ENCODE results near the gene AMZ1.
A peak's percentile ranks its signal among the peaks of the same experiment; 100 is the strongest.
"Not testable (repeated sequence)": the region's sequence is repeated elsewhere in the genome, so short reads cannot be mapped to it uniquely, and the experiment has no call there.

Gene AMZ1

DNA sequence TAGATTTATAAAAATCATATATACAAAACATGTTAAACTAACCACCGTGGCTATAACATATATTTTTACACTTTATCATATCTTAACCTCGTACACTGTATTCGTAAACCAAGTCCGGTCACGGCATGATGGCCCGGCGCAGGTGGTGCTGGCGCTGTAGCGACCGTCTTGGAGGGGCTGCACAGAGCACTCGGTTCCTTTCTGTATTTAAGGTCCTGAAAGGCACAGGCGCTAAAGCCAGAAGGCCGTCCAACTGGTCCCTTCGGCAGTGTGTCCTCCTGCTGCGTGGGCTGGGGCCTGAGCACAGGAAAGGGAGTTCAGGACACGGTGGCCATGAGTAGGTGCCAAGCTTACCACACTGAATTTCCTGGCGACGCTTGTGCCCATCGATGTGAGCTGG, 33.8 kb downstream of the AMZ1 start:
- H3K27ac ChIP-seq (ENCODE audit: insufficient read depth in 1 of 2, low read depth in 1 of 2, low read length in 2 of 2, poor library complexity in 1 of 2, severe bottlenecking in 2 of 2), result no peak overlapping the region
- no peaks in the 10 kb centered on the region for H3K9me3 ChIP-seq (ENCODE audit: control extremely low read depth in 1 of 5, control insufficient read depth in 4 of 5, insufficient read depth in 2 of 5, low read depth in 1 of 5, low read length in 4 of 5)
- ChIA-PET POLR2A (no interaction called here), CTCF (interaction anchor here (1.0 to 23.9 kb wide), 6 partner anchors 3 to 135 kb away, joined by 3 to 441 read pairs (median 8); no protein-coding TSS in a partner anchor)
- no peak for DNase-seq
- H3K4me3 ChIP-seq (ENCODE audit: control insufficient read depth in 1 of 7, extremely low read depth in 1 of 7, insufficient read depth in 4 of 7, low read depth in 2 of 7, low read length in 6 of 7), result no peak overlapping the region
- 94% methylated on average over 19 of the region's 19 CpGs for WGBS (ENCODE audit: insufficient coverage)
- peaks cover 2 to 47% (median 24%) of the 10 kb centered on the region in 4 experiments for H3K36me3 ChIP-seq (ENCODE audit: control insufficient read depth in 4 of 4, insufficient read depth in 4 of 4, low read length in 3 of 4)
- no peaks in the 10 kb centered on the region for H3K27me3 ChIP-seq (replicated peaks in 2 of 5; ENCODE audit: control insufficient read depth in 4 of 5, insufficient read depth in 5 of 5, low read length in 4 of 5)
- H3K4me1 ChIP-seq (ENCODE audit: control extremely low read depth in 1 of 4, control insufficient read depth in 4 of 4, insufficient read depth in 4 of 4, low read length in 3 of 4), result peaks cover 0 to 55% (median 50%) of the 10 kb centered on the region in 4 experiments

GRCh38 chr7:2722591-2722990, 34.6 kb downstream of the AMZ1 start:
- ChIA-PET POLR2A (interaction anchor here (2.0 kb wide), 1 partner anchor 12 kb away, joined by 6 read pairs; no protein-coding TSS in a partner anchor), CTCF (interaction anchor here (1.0 to 23.9 kb wide), 5 partner anchors 3 to 134 kb away, joined by 3 to 441 read pairs (median 11); no protein-coding TSS in a partner anchor)
- Histone ChIP-seq H3K36me3 (ENCODE audit: control insufficient read depth in 4 of 4, insufficient read depth in 4 of 4, low read length in 3 of 4) (peaks cover 2 to 48% (median 24%) of the 10 kb centered on the region in 4 experiments), H3K9me3 (ENCODE audit: control extremely low read depth in 1 of 5, control insufficient read depth in 4 of 5, insufficient read depth in 2 of 5, low read depth in 1 of 5, low read length in 4 of 5) (no peaks in the 10 kb centered on the region), H3K27ac (ENCODE audit: insufficient read depth in 1 of 2, low read depth in 1 of 2, low read length in 2 of 2, poor library complexity in 1 of 2, severe bottlenecking in 2 of 2) (no peak overlapping the region), H3K27me3 (replicated peaks in 2 of 5; ENCODE audit: control insufficient read depth in 4 of 5, insufficient read depth in 5 of 5, low read length in 4 of 5) (no peaks in the 10 kb centered on the region), H3K4me1 (ENCODE audit: control extremely low read depth in 1 of 4, control insufficient read depth in 4 of 4, insufficient read depth in 4 of 4, low read length in 3 of 4) (peaks cover 0 to 47% (median 42%) of the 10 kb centered on the region in 4 experiments), H3K4me3 (ENCODE audit: control insufficient read depth in 1 of 7, extremely low read depth in 1 of 7, insufficient read depth in 4 of 7, low read depth in 2 of 7, low read length in 6 of 7) (no peak overlapping the region)
- no peak for DNase-seq
- WGBS (ENCODE audit: insufficient coverage), result 95% methylated on average over 2 of the region's 4 CpGs

DNA sequence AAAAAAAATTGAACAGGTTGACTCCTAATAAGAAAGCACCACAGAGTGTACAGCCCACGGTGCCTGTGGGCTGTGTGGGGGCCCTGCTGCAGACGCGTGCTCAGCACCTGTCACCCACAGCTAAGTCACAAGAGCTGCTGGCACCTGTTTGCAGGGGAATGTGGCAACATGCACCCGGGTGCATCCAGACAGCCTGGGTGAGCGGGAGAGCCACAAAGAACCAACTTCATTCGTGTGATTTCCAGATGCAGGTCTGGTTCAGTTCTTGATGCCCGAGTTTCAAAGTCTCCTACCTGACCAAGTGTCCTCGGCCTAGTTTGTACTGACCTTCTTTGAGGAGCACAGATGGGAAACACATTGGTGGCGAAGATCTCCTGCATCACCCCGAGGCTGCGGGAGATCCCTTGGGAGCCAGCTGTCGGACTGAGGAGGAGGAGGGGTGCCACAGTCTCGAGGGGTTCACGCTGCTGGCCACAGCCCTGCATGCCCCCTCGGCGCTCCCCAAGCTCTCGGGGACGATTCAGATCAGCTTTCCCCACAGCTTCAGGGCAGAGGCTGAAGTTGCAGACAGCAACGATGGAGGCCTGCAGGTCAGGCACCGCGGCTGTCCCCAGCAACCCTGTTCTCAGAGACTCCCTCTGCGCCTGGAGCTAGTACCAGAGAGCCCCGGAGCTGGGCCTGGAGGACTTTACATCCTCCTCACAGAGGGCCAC, 35.3 kb downstream of the AMZ1 start:
- no peaks in the 10 kb centered on the region for H3K9me3 ChIP-seq (ENCODE audit: control extremely low read depth in 1 of 5, control insufficient read depth in 4 of 5, insufficient read depth in 2 of 5, low read depth in 1 of 5, low read length in 4 of 5)
- H3K27me3 ChIP-seq (replicated peaks in 2 of 5; ENCODE audit: control insufficient read depth in 4 of 5, insufficient read depth in 5 of 5, low read length in 4 of 5), result no peaks in the 10 kb centered on the region
- peaks cover 0 to 44% (median 39%) of the 10 kb centered on the region in 4 experiments for H3K4me1 ChIP-seq (ENCODE audit: control extremely low read depth in 1 of 4, control insufficient read depth in 4 of 4, insufficient read depth in 4 of 4, low read length in 3 of 4)
- 95% methylated on average over 20 of the region's 23 CpGs for WGBS (ENCODE audit: insufficient coverage)
- H3K36me3 ChIP-seq (ENCODE audit: control insufficient read depth in 4 of 4, insufficient read depth in 4 of 4, low read length in 3 of 4), result peaks cover 2 to 48% (median 22%) of the 10 kb centered on the region in 4 experiments
- ChIA-PET CTCF (interaction anchor here (0.8 to 23.9 kb wide), 8 partner anchors 4 to 234 kb away, joined by 3 to 441 read pairs (median 4); no protein-coding TSS in a partner anchor), POLR2A (interaction anchor here (2.0 kb wide), 1 partner anchor 11 kb away, joined by 6 read pairs; no protein-coding TSS in a partner anchor)
- DNase-seq, result peak in 1 of 3 donors; percentile 26
- no peak overlapping the region for H3K4me3 ChIP-seq (ENCODE audit: control insufficient read depth in 1 of 7, extremely low read depth in 1 of 7, insufficient read depth in 4 of 7, low read depth in 2 of 7, low read length in 6 of 7)
- no peak overlapping the region for H3K27ac ChIP-seq (ENCODE audit: insufficient read depth in 1 of 2, low read depth in 1 of 2, low read length in 2 of 2, poor library complexity in 1 of 2, severe bottlenecking in 2 of 2)

DNA sequence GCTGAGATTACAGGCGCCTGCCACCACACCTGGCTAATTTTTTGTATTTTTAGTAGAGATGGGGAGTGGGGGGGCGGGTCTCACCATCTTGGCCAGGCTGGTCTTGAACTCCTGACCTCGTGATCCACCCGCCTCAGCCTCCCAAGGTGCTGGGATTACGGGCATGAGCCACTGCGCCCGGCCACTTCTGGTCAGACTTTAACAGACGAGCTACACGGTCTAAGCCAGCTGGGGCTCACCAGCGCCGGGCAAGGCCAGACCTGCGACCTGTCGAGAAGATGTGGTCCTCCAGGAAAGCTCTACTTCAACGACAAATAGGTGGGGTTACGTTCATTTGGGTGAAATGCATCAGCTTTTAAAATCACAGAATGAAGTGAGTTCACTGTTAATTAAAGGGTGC, 36.0 kb downstream of the AMZ1 start:
- POLR2A ChIA-PET, result interaction anchor here (2.0 kb wide), 1 partner anchor 10 kb away, joined by 6 read pairs; no protein-coding TSS in a partner anchor
- CTCF ChIA-PET, result interaction anchor here (0.8 to 23.9 kb wide), 9 partner anchors 5 to 233 kb away, joined by 3 to 441 read pairs (median 3); no protein-coding TSS in a partner anchor
- H3K27ac ChIP-seq (ENCODE audit: insufficient read depth in 1 of 2, low read depth in 1 of 2, low read length in 2 of 2, poor library complexity in 1 of 2, severe bottlenecking in 2 of 2); H3K9me3 ChIP-seq (ENCODE audit: control extremely low read depth in 1 of 5, control insufficient read depth in 4 of 5, insufficient read depth in 2 of 5, low read depth in 1 of 5, low read length in 4 of 5); H3K4me3 ChIP-seq (ENCODE audit: control insufficient read depth in 1 of 7, extremely low read depth in 1 of 7, insufficient read depth in 4 of 7, low read depth in 2 of 7, low read length in 6 of 7); DNase-seq; H3K27me3 ChIP-seq (replicated peaks in 2 of 5; ENCODE audit: control insufficient read depth in 4 of 5, insufficient read depth in 5 of 5, low read length in 4 of 5): not testable (repeated sequence)
- 96% methylated on average over 12 of the region's 15 CpGs for WGBS (ENCODE audit: insufficient coverage)
- H3K36me3 ChIP-seq (ENCODE audit: control insufficient read depth in 4 of 4, insufficient read depth in 4 of 4, low read length in 3 of 4), result peaks cover 2 to 48% (median 22%) of the 10 kb centered on the region in 4 experiments
- H3K4me1 ChIP-seq (ENCODE audit: control extremely low read depth in 1 of 4, control insufficient read depth in 4 of 4, insufficient read depth in 4 of 4, low read length in 3 of 4), result peaks cover 0 to 44% (median 39%) of the 10 kb centered on the region in 4 experiments

DNA sequence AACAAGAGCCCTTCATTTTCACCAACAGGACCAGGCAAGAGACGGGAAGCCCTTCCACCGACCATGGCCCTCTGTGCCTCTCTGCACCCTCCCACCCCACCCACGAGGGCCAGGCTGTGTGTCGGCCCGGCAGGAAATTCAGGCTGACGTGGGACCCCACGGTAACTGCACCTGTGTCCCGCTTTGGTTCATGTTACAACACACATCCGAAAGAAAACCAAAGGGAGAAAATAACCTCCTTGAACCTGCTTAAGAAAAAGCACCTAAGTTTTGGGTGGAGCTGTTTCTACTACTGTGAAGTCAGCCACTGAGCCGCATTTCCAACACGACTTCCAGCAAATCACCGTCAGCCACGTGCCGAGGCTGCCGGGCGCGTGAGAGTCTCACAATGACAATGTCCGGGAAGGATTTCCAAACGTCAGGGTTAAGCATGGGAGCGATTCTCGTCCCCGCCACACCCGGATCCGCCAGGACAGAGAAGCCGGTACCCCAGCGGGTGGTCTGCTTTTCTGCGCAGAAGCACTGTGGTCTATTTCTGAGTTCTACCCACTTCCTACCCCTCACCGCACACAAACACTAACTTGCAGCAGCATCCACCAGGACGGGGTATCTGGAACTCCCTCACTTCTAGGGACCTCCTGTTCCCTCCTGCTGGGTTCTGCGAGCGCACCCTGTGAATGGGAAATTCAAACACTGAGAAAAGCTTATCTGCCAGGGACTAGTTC, 36.6 kb downstream of the AMZ1 start:
- POLR2A ChIA-PET, result interaction anchor here (0.6 to 2.0 kb wide), 2 partner anchors 10 to 14 kb away, joined by 4 to 6 read pairs; no protein-coding TSS in a partner anchor
- Histone ChIP-seq H3K9me3 (ENCODE audit: control extremely low read depth in 1 of 5, control insufficient read depth in 4 of 5, insufficient read depth in 2 of 5, low read depth in 1 of 5, low read length in 4 of 5) (no peaks in the 10 kb centered on the region), H3K27me3 (replicated peaks in 2 of 5; ENCODE audit: control insufficient read depth in 4 of 5, insufficient read depth in 5 of 5, low read length in 4 of 5) (no peaks in the 10 kb centered on the region), H3K4me3 (ENCODE audit: control insufficient read depth in 1 of 7, extremely low read depth in 1 of 7, insufficient read depth in 4 of 7, low read depth in 2 of 7, low read length in 6 of 7) (no peak overlapping the region), H3K36me3 (ENCODE audit: control insufficient read depth in 4 of 4, insufficient read depth in 4 of 4, low read length in 3 of 4) (peaks cover 2 to 54% (median 22%) of the 10 kb centered on the region in 4 experiments), H3K27ac (ENCODE audit: insufficient read depth in 1 of 2, low read depth in 1 of 2, low read length in 2 of 2, poor library complexity in 1 of 2, severe bottlenecking in 2 of 2) (no peak overlapping the region), H3K4me1 (ENCODE audit: control extremely low read depth in 1 of 4, control insufficient read depth in 4 of 4, insufficient read depth in 4 of 4, low read length in 3 of 4) (peaks cover 0 to 44% (median 41%) of the 10 kb centered on the region in 4 experiments)
- DNase-seq, result no peak
- 95% methylated on average over 27 of the region's 31 CpGs for WGBS (ENCODE audit: insufficient coverage)
- CTCF ChIA-PET, result interaction anchor here (1.1 to 23.9 kb wide), 9 partner anchors 5 to 97 kb away, joined by 3 to 441 read pairs (median 5); no protein-coding TSS in a partner anchor

GRCh38 chr7:2725178-2726105, 37.4 kb downstream of the AMZ1 start:
- ChIA-PET CTCF (interaction anchor here (1.1 to 23.9 kb wide), 9 partner anchors 6 to 54 kb away, joined by 3 to 441 read pairs (median 5); no protein-coding TSS in a partner anchor), POLR2A (interaction anchor here (0.6 to 0.8 kb wide), 2 partner anchors 10 to 13 kb away, joined by 3 to 4 read pairs; no protein-coding TSS in a partner anchor)
- Histone ChIP-seq H3K36me3 (ENCODE audit: control insufficient read depth in 4 of 4, insufficient read depth in 4 of 4, low read length in 3 of 4) (peaks cover 2 to 59% (median 26%) of the 10 kb centered on the region in 4 experiments), H3K4me1 (ENCODE audit: control extremely low read depth in 1 of 4, control insufficient read depth in 4 of 4, insufficient read depth in 4 of 4, low read length in 3 of 4) (peaks cover 0 to 45% (median 40%) of the 10 kb centered on the region in 4 experiments), H3K27me3 (replicated peaks in 2 of 5; ENCODE audit: control insufficient read depth in 4 of 5, insufficient read depth in 5 of 5, low read length in 4 of 5) (no peaks in the 10 kb centered on the region), H3K9me3 (ENCODE audit: control extremely low read depth in 1 of 5, control insufficient read depth in 4 of 5, insufficient read depth in 2 of 5, low read depth in 1 of 5, low read length in 4 of 5) (no peaks in the 10 kb centered on the region), H3K27ac (ENCODE audit: insufficient read depth in 1 of 2, low read depth in 1 of 2, low read length in 2 of 2, poor library complexity in 1 of 2, severe bottlenecking in 2 of 2) (no peak overlapping the region), H3K4me3 (ENCODE audit: control insufficient read depth in 1 of 7, extremely low read depth in 1 of 7, insufficient read depth in 4 of 7, low read depth in 2 of 7, low read length in 6 of 7) (no peak overlapping the region)
- DNase-seq, result no peak
- 97% methylated on average over 34 of the region's 34 CpGs for WGBS (ENCODE audit: insufficient coverage)

All from common myeloid progenitor, CD34-positive (primary cell).